ENCODE data around the gene ADGRL2.

Gene ADGRL2

DNA sequence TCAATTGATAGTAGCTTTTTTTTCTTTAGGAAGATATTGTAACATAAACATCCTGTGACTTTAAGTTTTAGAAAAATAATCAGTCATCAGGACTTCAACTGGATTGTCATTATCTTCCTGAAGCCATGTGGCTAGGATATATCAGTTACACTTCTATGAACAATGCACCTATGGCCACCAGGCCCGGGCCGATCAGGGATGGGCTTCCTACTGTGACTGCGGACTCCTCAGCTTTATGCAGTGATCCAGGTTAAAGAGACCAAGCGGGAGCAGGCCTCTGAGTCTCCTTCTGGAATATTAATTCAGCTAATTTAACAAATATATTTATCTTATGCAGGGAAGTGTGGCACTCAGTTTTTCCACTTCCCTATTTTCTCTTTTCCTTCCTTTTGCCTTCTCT is 200.6 kb downstream of the ADGRL2 start:
- DNase-seq = no peak

DNA sequence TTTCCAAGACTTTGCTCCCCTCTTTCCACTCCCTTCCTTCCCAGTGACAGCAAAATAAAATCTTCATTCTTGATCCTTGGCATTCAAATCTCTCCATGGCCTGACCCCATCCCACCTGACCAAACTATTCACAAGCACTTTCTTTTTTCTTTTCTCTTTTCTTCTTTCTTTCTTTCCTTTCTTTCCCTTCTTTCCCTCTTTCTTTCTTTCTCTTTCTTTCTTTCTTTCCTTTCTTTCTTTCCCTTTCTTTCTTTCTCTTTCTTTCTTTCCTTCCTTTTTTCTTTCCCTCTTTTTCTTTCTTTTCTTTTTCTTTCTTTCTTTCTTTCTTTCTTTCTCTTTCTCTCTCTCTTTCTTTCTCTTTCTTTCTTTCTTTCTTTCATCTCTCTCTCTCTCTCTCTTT is 207.1 kb downstream of the ADGRL2 start:
- no peak for DNase-seq

DNA sequence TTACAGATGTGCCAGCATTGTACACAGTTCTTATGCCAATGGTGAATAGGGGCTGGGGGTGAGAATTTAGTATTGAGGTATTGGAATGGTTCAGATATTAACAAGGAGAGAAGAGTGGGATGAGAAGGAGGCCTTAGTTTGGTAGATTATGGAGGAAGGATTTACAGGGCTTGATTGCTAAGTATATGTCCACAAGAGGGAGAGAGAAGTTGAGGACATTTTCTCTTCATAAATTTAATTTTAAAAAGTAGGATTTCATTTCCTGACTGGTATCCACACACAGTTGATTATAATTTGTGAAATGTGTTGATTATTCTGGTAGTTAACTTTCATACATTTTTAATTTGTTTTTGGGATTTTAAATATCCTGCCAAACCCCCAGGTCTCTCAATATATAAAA is 213.0 kb downstream of the ADGRL2 start:
- DNase-seq = no peak

DNA sequence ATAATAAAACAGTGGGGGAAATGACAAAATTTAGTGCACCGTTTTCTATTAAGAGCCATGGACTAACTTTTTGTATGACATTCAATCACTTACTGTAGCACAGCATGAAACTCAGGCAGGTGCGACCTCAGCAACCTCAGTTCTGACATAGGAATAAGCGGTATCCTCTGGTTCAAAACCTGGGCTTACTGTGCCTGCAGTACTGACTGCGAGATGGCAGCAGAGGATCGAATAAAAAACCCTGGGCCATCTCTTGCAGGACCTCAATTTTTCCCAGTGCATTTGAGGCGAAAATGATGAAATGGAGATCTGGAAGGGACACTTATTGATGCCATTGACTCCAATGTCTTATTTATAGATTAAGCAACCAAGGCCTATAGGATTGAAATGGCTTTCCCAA is 214.7 kb downstream of the ADGRL2 start:
- no peak for DNase-seq

DNA sequence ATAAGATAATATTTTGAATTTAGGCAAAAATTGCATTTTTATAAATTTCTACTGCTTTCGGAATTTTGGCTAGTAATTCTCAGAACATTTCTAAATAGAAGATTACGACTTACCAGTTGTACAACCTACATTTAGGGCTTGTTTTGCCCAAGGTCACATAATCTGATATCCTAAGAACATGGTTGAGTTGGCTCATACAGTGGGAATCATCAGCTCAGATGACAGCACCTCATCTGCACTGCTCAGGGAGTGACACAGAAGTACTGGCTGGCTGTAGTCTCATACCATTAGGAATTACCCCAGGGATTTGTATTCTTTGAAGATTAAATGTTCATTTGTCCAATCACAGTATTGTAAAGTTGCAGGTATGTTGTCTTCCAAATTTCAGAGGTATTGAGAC is 217.6 kb downstream of the ADGRL2 start:
- no peak for DNase-seq

DNA sequence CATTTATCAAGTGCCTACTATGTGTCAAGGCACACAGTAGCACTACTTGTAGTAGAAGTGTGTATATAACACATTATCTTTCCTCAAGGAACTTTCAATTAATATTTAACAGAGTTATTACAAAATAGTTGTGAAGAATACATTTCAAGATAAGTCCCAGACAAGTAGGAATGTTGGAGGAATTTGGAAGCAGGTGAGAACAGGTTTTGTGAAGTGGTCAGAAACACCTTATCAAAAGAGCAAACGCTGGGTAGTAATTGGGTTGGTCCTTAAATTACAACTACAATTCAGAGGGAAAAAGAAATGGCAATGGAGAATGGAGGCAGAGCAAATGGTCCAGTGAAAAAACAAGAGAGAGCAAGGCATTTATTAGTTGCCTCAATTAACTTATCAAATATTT is 218.8 kb downstream of the ADGRL2 start:
- DNase-seq = no peak

DNA sequence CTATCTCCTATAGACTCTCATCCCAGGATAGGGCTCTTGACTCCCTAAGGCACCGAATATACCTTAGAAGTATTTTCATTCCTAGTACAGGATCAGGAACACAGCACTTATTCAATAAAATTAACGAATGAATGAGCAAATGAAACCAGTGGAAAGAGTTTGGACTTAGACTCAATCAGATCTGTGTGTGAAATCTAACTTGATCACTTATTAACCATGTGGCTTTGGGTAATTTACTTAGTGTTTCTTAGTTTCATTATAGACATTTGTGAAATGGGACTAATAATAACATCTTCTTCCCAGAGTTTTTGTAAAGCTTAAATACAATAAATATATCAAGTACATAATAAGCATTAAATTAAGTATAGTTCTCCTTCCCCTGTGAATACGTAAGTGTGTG is 230.1 kb downstream of the ADGRL2 start:
- no peak for DNase-seq

DNA sequence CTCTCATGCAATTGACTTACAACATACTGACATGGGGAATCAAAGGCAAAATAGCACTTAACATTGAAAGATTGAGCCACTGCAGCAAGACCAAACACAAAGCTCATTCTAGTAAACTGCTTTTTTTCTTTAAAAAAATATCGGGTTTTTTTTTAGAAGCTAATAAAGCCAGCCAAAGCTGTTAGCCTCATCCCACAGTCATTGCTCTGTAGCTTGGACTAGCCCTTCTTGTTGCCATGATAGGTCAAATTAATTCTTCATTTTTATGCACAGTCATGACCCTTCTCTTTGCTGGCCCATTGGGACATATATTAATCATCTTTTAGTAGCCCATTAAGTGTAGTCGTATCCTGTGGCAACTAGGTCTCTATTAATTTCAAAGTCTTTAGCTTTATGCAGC is 231.3 kb downstream of the ADGRL2 start:
- no peak for DNase-seq

DNA sequence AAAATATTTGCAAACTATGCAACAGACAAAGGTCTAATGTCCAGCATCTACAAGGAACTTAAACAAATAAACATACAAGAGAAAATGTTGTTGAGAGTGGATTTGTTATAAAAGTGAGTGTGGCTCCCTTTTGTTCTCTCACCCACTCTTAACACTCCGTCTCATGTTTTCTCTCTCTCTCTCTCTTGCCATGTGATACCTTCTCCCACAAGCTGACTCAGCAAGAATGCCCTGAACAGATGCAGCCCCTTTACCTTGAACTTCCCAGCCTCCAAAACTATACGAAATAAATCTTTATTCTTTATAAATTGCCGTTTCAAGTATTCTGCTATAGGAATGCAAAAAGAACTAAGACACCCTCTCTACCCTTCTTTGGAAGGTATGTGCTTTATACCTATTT is 234.1 kb downstream of the ADGRL2 start:
- no peak for DNase-seq
